ENCODE results near the gene STIL.
A peak's percentile ranks its signal among the peaks of the same experiment; 100 is the strongest.

The STIL gene

GRCh38 chr1:47252795-47253194, 61.2 kb downstream of the STIL start:
- no peaks in the 10 kb centered on the region for H3K4me1 ChIP-seq (ENCODE audit: control insufficient read depth, insufficient read depth, low read length)
- no peaks in the 10 kb centered on the region for H3K36me3 ChIP-seq (ENCODE audit: control insufficient read depth, insufficient read depth, low read length)
- no peaks in the 10 kb centered on the region for H3K27me3 ChIP-seq (ENCODE audit: control insufficient read depth, insufficient read depth, low read length)
- no peak overlapping the region for H3K9ac ChIP-seq (ENCODE audit: low read length)
- H3K9me3 ChIP-seq (ENCODE audit: control insufficient read depth, low read length) = no peaks in the 10 kb centered on the region
- no peak overlapping the region for H3K4me3 ChIP-seq (ENCODE audit: low read length)

GRCh38 chr1:47252369-47252768, 61.6 kb downstream of the STIL start:
- Histone ChIP-seq H3K9ac (ENCODE audit: low read length) (no peak overlapping the region), H3K4me1 (ENCODE audit: control insufficient read depth, insufficient read depth, low read length) (no peaks in the 10 kb centered on the region), H3K27me3 (ENCODE audit: control insufficient read depth, insufficient read depth, low read length) (no peaks in the 10 kb centered on the region), H3K36me3 (ENCODE audit: control insufficient read depth, insufficient read depth, low read length) (no peaks in the 10 kb centered on the region), H3K4me3 (ENCODE audit: low read length) (no peak overlapping the region), H3K9me3 (ENCODE audit: control insufficient read depth, low read length) (no peaks in the 10 kb centered on the region)

GRCh38 chr1:47249755-47250154, 64.2 kb downstream of the STIL start:
- no peak overlapping the region for H3K9ac ChIP-seq (ENCODE audit: low read length)

GRCh38 chr1:47244339-47244862, 69.5 kb downstream of the STIL start:
- Histone ChIP-seq H3K4me3 (ENCODE audit: low read length) (no peak overlapping the region), H3K36me3 (ENCODE audit: control insufficient read depth, insufficient read depth, low read length) (no peaks in the 10 kb centered on the region), H3K4me1 (ENCODE audit: control insufficient read depth, insufficient read depth, low read length) (no peaks in the 10 kb centered on the region), H3K9me3 (ENCODE audit: control insufficient read depth, low read length) (no peaks in the 10 kb centered on the region), H3K27me3 (ENCODE audit: control insufficient read depth, insufficient read depth, low read length) (peaks cover 23% of the 10 kb centered on the region), H3K9ac (ENCODE audit: low read length) (no peak overlapping the region)

More at GRCh38 chr1:47249755-47250154, 64.2 kb downstream of the STIL start:
- H3K4me3 ChIP-seq (ENCODE audit: low read length) = no peak overlapping the region
- peaks cover 4% of the 10 kb centered on the region for H3K27me3 ChIP-seq (ENCODE audit: control insufficient read depth, insufficient read depth, low read length)
- no peaks in the 10 kb centered on the region for H3K9me3 ChIP-seq (ENCODE audit: control insufficient read depth, low read length)
- H3K36me3 ChIP-seq (ENCODE audit: control insufficient read depth, insufficient read depth, low read length) = no peaks in the 10 kb centered on the region
- no peaks in the 10 kb centered on the region for H3K4me1 ChIP-seq (ENCODE audit: control insufficient read depth, insufficient read depth, low read length)

GRCh38 chr1:47243910-47244309, 70.0 kb downstream of the STIL start:
- Histone ChIP-seq H3K27me3 (ENCODE audit: control insufficient read depth, insufficient read depth, low read length) (peaks cover 26% of the 10 kb centered on the region), H3K36me3 (ENCODE audit: control insufficient read depth, insufficient read depth, low read length) (no peaks in the 10 kb centered on the region), H3K4me3 (ENCODE audit: low read length) (no peak overlapping the region), H3K9ac (ENCODE audit: low read length) (no peak overlapping the region), H3K9me3 (ENCODE audit: control insufficient read depth, low read length) (no peaks in the 10 kb centered on the region), H3K4me1 (ENCODE audit: control insufficient read depth, insufficient read depth, low read length) (no peaks in the 10 kb centered on the region)

GRCh38 chr1:47241114-47242113, 72.5 kb downstream of the STIL start:
- Histone ChIP-seq H3K27me3 (ENCODE audit: control insufficient read depth, insufficient read depth, low read length) (peaks cover 31% of the 10 kb centered on the region), H3K4me3 (ENCODE audit: low read length) (no peak overlapping the region), H3K9ac (ENCODE audit: low read length) (no peak overlapping the region), H3K9me3 (ENCODE audit: control insufficient read depth, low read length) (no peaks in the 10 kb centered on the region), H3K36me3 (ENCODE audit: control insufficient read depth, insufficient read depth, low read length) (no peaks in the 10 kb centered on the region), H3K4me1 (ENCODE audit: control insufficient read depth, insufficient read depth, low read length) (no peaks in the 10 kb centered on the region)

GRCh38 chr1:47238935-47239592, 74.9 kb downstream of the STIL start:
- Histone ChIP-seq H3K4me3 (ENCODE audit: low read length) (no peak overlapping the region), H3K27me3 (ENCODE audit: control insufficient read depth, insufficient read depth, low read length) (peaks cover 45% of the 10 kb centered on the region), H3K9me3 (ENCODE audit: control insufficient read depth, low read length) (no peaks in the 10 kb centered on the region), H3K4me1 (ENCODE audit: control insufficient read depth, insufficient read depth, low read length) (no peaks in the 10 kb centered on the region), H3K36me3 (ENCODE audit: control insufficient read depth, insufficient read depth, low read length) (no peaks in the 10 kb centered on the region), H3K9ac (ENCODE audit: low read length) (no peak overlapping the region)

GRCh38 chr1:47235806-47236205, 78.1 kb downstream of the STIL start:
- Histone ChIP-seq H3K9ac (ENCODE audit: low read length) (no peak overlapping the region), H3K4me3 (ENCODE audit: low read length) (no peak overlapping the region), H3K9me3 (ENCODE audit: control insufficient read depth, low read length) (no peaks in the 10 kb centered on the region), H3K27me3 (ENCODE audit: control insufficient read depth, insufficient read depth, low read length) (peaks cover 61% of the 10 kb centered on the region), H3K4me1 (ENCODE audit: control insufficient read depth, insufficient read depth, low read length) (peaks cover 8% of the 10 kb centered on the region), H3K36me3 (ENCODE audit: control insufficient read depth, insufficient read depth, low read length) (no peaks in the 10 kb centered on the region)

GRCh38 chr1:47235241-47235681, 78.7 kb downstream of the STIL start:
- no peaks in the 10 kb centered on the region for H3K36me3 ChIP-seq (ENCODE audit: control insufficient read depth, insufficient read depth, low read length)
- H3K4me1 ChIP-seq (ENCODE audit: control insufficient read depth, insufficient read depth, low read length) = peaks cover 8% of the 10 kb centered on the region
- H3K27me3 ChIP-seq (ENCODE audit: control insufficient read depth, insufficient read depth, low read length) = peaks cover 66% of the 10 kb centered on the region
- H3K9me3 ChIP-seq (ENCODE audit: control insufficient read depth, low read length) = no peaks in the 10 kb centered on the region
- H3K9ac ChIP-seq (ENCODE audit: low read length) = no peak overlapping the region
- no peak overlapping the region for H3K4me3 ChIP-seq (ENCODE audit: low read length)

GRCh38 chr1:47233186-47233585, 80.8 kb downstream of the STIL start:
- Histone ChIP-seq H3K4me3 (ENCODE audit: low read length) (no peak overlapping the region), H3K27me3 (ENCODE audit: control insufficient read depth, insufficient read depth, low read length) (peaks cover 80% of the 10 kb centered on the region), H3K9me3 (ENCODE audit: control insufficient read depth, low read length) (no peaks in the 10 kb centered on the region), H3K36me3 (ENCODE audit: control insufficient read depth, insufficient read depth, low read length) (no peaks in the 10 kb centered on the region), H3K9ac (ENCODE audit: low read length) (no peak overlapping the region), H3K4me1 (ENCODE audit: control insufficient read depth, insufficient read depth, low read length) (peaks cover 17% of the 10 kb centered on the region)

- Histone ChIP-seq H3K36me3 (ENCODE audit: control insufficient read depth, insufficient read depth, low read length) (no peaks in the 10 kb centered on the region), H3K27me3 (ENCODE audit: control insufficient read depth, insufficient read depth, low read length) (peaks cover 85% of the 10 kb centered on the region), H3K4me3 (ENCODE audit: low read length) (no peak within 1 kb of the TSS), H3K4me1 (ENCODE audit: control insufficient read depth, insufficient read depth, low read length) (peaks cover 17% of the 10 kb centered on the region), H3K9me3 (ENCODE audit: control insufficient read depth, low read length) (no peaks in the 10 kb centered on the region), H3K9ac (ENCODE audit: low read length) (peak within 1 kb of the TSS; percentile 18)
Measured at GRCh38 chr1:47232187-47232874, 81.6 kb downstream of the STIL start, which contains the start of gene TAL1. Gene TAL1, minus strand, starts transcription at chr1:47232225. Its CDS starts 6,337 bp downstream, at chr1:47225888.
